ENCODE measurements around the gene PXMP2.

Gene PXMP2

GRCh38 chr12:132695431-132695830 is 8.0 kb downstream of the PXMP2 start:
- FAIRE-seq: no peak

GRCh38 chr12:132698341-132698740 is 11.0 kb downstream of the PXMP2 start:
- no peak for FAIRE-seq

GRCh38 chr12:132700212-132700822 is 12.9 kb downstream of the PXMP2 start:
- peak; percentile 86 for FAIRE-seq

- no peak for FAIRE-seq
Observed at GRCh38 chr12:132702640-132703039, 15.3 kb downstream of the PXMP2 start.

- FAIRE-seq: no peak
Observed at GRCh38 chr12:132703641-132704040, 16.3 kb downstream of the PXMP2 start.

- no peak for FAIRE-seq
Observed at GRCh38 chr12:132707241-132707640, 19.9 kb downstream of the PXMP2 start.

GRCh38 chr12:132708150-132708549 is 20.8 kb downstream of the PXMP2 start:
- no peak for FAIRE-seq

- no peak for FAIRE-seq
Observed at GRCh38 chr12:132710043-132710404, 22.6 kb downstream of the PXMP2 start.

- no peak for FAIRE-seq
Observed at GRCh38 chr12:132710405-132711079, 23.2 kb downstream of the PXMP2 start, which contains the start of gene PGAM5. Gene PGAM5 (plus strand): TSS chr12:132710842. CDS start chr12:132710877, 35 bp downstream.

- no peak for FAIRE-seq
Observed at GRCh38 chr12:132711080-132711843, 23.9 kb downstream of the PXMP2 start.

- no peak for FAIRE-seq
Observed at GRCh38 chr12:132713123-132713522, 25.7 kb downstream of the PXMP2 start.

GRCh38 chr12:132715874-132716273 is 28.5 kb downstream of the PXMP2 start:
- no peak for FAIRE-seq

GRCh38 chr12:132716356-132716755 is 29.0 kb downstream of the PXMP2 start:
- no peak for FAIRE-seq

GRCh38 chr12:132717011-132717410 is 29.6 kb downstream of the PXMP2 start:
- no peak for FAIRE-seq

- FAIRE-seq: no peak
Observed at GRCh38 chr12:132717531-132718387, 30.4 kb downstream of the PXMP2 start.

GRCh38 chr12:132718644-132719043 is 31.3 kb downstream of the PXMP2 start:
- no peak for FAIRE-seq

GRCh38 chr12:132719141-132719953 is 32.0 kb downstream of the PXMP2 start:
- no peak for FAIRE-seq

- FAIRE-seq: no peak
Observed at GRCh38 chr12:132719954-132720324, 32.6 kb downstream of the PXMP2 start.

- no peak for FAIRE-seq
Observed at GRCh38 chr12:132720606-132721345, 33.4 kb downstream of the PXMP2 start.

GRCh38 chr12:132723015-132723763 is 35.8 kb downstream of the PXMP2 start:
- no peak for FAIRE-seq

- no peak for FAIRE-seq
Observed at GRCh38 chr12:132723764-132724140, 36.4 kb downstream of the PXMP2 start.

Data from endometrium (tissue), 2 donors.